AG04450 (cell line): ENCODE results near the gene KRTAP10-6. TPM values are rescaled to one million over a fixed set of nuclear protein-coding genes. Genes with fewer than 3 reads are reported as not detected.
"Not testable (repeated sequence)": the region's sequence is repeated elsewhere in the genome, so short reads cannot be mapped to it uniquely, and the experiment has no call there.

Experiments
- CTCF ChIA-PET: fragments of 300-600, 350-600 bp; formaldehyde crosslinking; extraction: SDS; loops from one replicate; lab custom pipeline; 2022; ENCODE audit warnings: antibody characterized with exemption, inconsistent platforms; lab: Charles Lee
- POLR2A ChIA-PET: fragments of 350-600 bp; formaldehyde crosslinking; extraction: SDS; loops from one replicate; lab custom pipeline; 2021; ENCODE audit warnings: antibody characterized with exemption, inconsistent platforms; lab: Yijun Ruan, JAX
- DNase-seq: peaks from one replicate; pipeline ENCODE4 v3.0.0-alpha.2; 2011; ENCODE audit warnings: low read depth, low spot score
- H3K27ac ChIP-seq: one replicate; pipeline ENCODE4 v1.5.1; 2012; ENCODE audit warnings: low read depth, low read length, control low read depth
- H3K27me3 ChIP-seq: one replicate; pipeline ENCODE4 v1.6.0; 2012; ENCODE audit warnings: low read length; ENCODE audit not compliant: control insufficient read depth, insufficient read depth
- H3K4me3 ChIP-seq: 2 replicates; pipeline ENCODE4 v1.5.1; 2011; ENCODE audit warnings: mild to moderate bottlenecking, low read depth, low read length, control low read depth
- H3K9me3 ChIP-seq: 2 replicates; pipeline ENCODE4 v1.5.1; 2012; ENCODE audit warnings: low read length; ENCODE audit not compliant: control insufficient read depth, insufficient read depth
- CTCF ChIP-seq: IDR thresholded peaks from 2 replicates; pipeline ENCODE4 v1.5.1; 2011; ENCODE audit warnings: low read depth, low read length, control low read depth, inconsistent platforms
- polyA plus RNA-seq: library from polyadenylated mRNA; depleted of rRNA; stranded (reverse); fragments of >200 nt; gene quantifications from 2 replicates; pipeline ENCODE4 v1.2.3, GENCODE V29; 2011

Gene KRTAP10-6
- polyA plus RNA-seq, 1 experiment = not detected

GRCh38 chr21:44628707-44629391 is 36.5 kb upstream of the KRTAP10-6 start:
- POLR2A ChIA-PET = no interaction called here
- CTCF ChIA-PET = interaction anchor here (0.7 kb wide), 1 partner anchor 358 kb away, joined by 3 read pairs; no protein-coding TSS in a partner anchor
- DNase-seq = no peak
- TF ChIP-seq CTCF = no peak
- Histone ChIP-seq H3K9me3 (peaks cover 46% of the 10 kb centered on the region), H3K27ac (no peak overlapping the region), H3K4me3 (no peak overlapping the region), H3K27me3 (peaks cover 2% of the 10 kb centered on the region)

GRCh38 chr21:44627831-44628233 is 35.5 kb upstream of the KRTAP10-6 start:
- H3K27me3 ChIP-seq, H3K4me3 ChIP-seq, DNase-seq, H3K27ac ChIP-seq, POLR2A ChIA-PET: not testable (repeated sequence)
- peaks cover 46% of the 10 kb centered on the region for H3K9me3 ChIP-seq
- CTCF ChIA-PET = interaction anchor here (0.7 kb wide), 1 partner anchor 357 kb away, joined by 3 read pairs; no protein-coding TSS in a partner anchor

GRCh38 chr21:44627181-44627822 is 35.0 kb upstream of the KRTAP10-6 start:
- DNase-seq, POLR2A ChIA-PET, H3K27me3 ChIP-seq, H3K27ac ChIP-seq, H3K4me3 ChIP-seq, CTCF ChIA-PET: not testable (repeated sequence)
- peaks cover 46% of the 10 kb centered on the region for H3K9me3 ChIP-seq

- CTCF ChIA-PET = no interaction called here
- no peak within 1 kb of the TSS for H3K4me3 ChIP-seq
- POLR2A ChIA-PET = no interaction called here
- no peak within 1 kb of the TSS for H3K27ac ChIP-seq
- peaks cover 46% of the 10 kb centered on the region for H3K9me3 ChIP-seq
- no peak for TF ChIP-seq CTCF
- no peak for DNase-seq
- H3K27me3 ChIP-seq = no peaks in the 10 kb centered on the region
Measured at GRCh38 chr21:44626673-44627143, 34.4 kb upstream of the KRTAP10-6 start, which contains the start of gene KRTAP10-9. Gene KRTAP10-9 (plus strand): TSS chr21:44627093. CDS start chr21:44627172, 79 bp downstream.

GRCh38 chr21:44626262-44626661 is 34.0 kb upstream of the KRTAP10-6 start:
- TF ChIP-seq CTCF = no peak
- H3K4me3 ChIP-seq = no peak overlapping the region
- H3K27me3 ChIP-seq = no peaks in the 10 kb centered on the region
- peaks cover 46% of the 10 kb centered on the region for H3K9me3 ChIP-seq
- ChIA-PET CTCF (no interaction called here), POLR2A (no interaction called here)
- no peak overlapping the region for H3K27ac ChIP-seq
- DNase-seq = no peak

GRCh38 chr21:44625756-44626155 is 33.5 kb upstream of the KRTAP10-6 start:
- no peak for TF ChIP-seq CTCF
- CTCF ChIA-PET = no interaction called here
- Histone ChIP-seq H3K4me3 (no peak overlapping the region), H3K27ac (no peak overlapping the region), H3K9me3 (peaks cover 46% of the 10 kb centered on the region), H3K27me3 (no peaks in the 10 kb centered on the region)
- DNase-seq = no peak
- POLR2A ChIA-PET = no interaction called here
